ENCODE results near the gene TCF19.
"Not testable (repeated sequence)": the region's sequence is repeated elsewhere in the genome, so short reads cannot be mapped to it uniquely, and the experiment has no call there.

The TCF19 gene

DNA sequence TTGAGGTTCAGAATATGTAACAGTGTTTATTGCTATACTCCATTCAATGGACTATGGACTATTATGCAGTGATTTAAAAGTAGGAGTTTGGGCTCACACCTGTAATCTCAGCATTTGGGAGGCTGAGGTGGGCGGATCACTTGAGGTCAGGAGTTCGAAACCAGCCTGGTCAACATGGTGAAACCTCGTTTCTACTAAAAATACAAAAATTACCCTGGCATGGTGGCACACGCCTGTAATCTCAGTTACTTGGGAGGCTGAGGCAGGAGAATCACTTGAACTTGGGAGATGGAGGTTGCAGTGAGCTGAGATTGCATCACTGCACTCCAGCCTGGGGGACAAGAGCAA lies 40.7 kb downstream of the TCF19 start:
- peaks cover 81% of the 10 kb centered on the region for H3K4me1 Mint-ChIP-seq
- not testable (repeated sequence) for H3K9me3 Mint-ChIP-seq, H3K27me3 Mint-ChIP-seq, H3K36me3 Mint-ChIP-seq
- H3K4me3 Mint-ChIP-seq = peak overlapping the region; percentile 88
- peak overlapping the region; percentile 67 for H3K27ac Mint-ChIP-seq

DNA sequence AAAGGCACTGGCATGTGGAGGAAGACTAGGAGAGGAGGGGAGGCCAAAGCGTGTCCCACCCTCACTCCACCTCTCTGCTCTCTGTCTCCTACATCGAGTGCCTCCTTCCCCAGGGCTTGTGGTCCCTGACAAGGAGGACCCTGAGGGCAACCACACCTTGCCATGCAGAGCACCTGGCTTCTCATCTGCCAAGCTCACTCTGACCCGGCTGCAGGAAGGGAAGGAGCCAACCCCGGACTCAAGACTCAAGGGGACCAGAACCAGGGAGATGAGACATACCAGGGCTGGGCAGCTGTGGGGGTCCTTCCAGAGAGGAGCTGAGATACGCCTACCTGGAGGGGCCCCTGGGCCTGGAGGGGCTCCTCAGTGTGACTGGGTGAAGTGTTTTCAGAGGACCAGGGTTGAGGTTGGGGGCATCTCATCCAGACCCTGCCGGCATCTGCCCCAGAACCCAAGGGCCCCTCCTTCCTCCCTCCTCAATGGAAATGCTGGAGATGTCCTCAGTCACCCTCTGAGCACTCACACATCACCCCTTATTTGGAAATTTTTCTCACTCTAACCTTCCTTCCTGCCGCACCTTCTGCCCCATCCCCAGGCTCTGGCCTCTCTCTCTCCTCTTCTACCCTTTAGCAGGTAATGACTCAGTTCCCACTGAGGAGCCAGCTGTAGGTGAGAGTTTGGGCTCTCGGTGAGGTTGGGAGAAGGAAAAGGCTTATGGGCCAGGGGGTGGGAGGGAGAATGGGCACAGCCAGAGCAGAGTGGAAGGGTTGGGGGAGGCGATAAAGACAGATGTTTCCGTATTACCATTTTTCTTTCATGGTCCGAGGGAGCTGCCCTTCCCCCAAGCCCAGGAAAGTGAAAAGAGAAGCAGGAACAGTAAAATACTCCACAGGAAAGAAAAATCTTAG lies 44.1 kb downstream of the TCF19 start:
- no peaks in the 10 kb centered on the region for H3K9me3 Mint-ChIP-seq
- peak overlapping the region; percentile 88 for H3K4me3 Mint-ChIP-seq
- peaks cover 8% of the 10 kb centered on the region for H3K36me3 Mint-ChIP-seq
- H3K27ac Mint-ChIP-seq = peak overlapping the region; percentile 100
- H3K4me1 Mint-ChIP-seq = peaks cover 78% of the 10 kb centered on the region
- H3K27me3 Mint-ChIP-seq = no peaks in the 10 kb centered on the region

DNA sequence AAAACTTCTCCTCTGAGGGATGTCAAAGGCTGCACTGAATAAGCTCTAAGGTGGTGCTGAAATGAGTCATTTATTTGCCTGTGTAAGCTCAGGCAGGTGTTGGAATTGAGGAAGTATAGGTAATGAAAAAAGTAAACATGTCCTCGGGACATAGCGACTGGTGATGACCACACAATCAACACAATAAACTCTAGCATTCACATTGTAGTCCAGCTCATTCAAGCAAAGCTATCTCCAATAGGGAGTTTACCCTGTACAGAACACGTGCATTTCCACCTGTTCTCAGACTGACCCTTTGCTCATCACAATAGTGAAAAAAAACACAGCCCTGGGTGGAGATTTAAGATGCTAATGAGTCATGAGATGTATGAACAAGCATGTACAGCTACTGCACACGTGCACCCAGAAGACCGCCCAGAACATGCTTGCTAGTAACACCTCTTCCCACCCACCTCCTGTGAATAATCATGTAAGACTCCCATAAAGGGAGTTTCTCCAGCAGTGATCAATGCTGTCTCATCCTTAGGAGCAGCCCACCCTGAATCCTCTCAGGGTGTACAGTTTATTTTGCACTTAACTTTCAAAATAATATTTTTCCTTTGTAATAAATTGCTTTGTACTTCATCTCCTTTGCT lies 45.1 kb downstream of the TCF19 start:
- Mint-ChIP-seq H3K4me3 (peak overlapping the region; percentile 88), H3K27me3 (no peaks in the 10 kb centered on the region), H3K9me3 (no peaks in the 10 kb centered on the region), H3K36me3 (peaks cover 11% of the 10 kb centered on the region), H3K4me1 (peaks cover 81% of the 10 kb centered on the region), H3K27ac (peak overlapping the region; percentile 100)

DNA sequence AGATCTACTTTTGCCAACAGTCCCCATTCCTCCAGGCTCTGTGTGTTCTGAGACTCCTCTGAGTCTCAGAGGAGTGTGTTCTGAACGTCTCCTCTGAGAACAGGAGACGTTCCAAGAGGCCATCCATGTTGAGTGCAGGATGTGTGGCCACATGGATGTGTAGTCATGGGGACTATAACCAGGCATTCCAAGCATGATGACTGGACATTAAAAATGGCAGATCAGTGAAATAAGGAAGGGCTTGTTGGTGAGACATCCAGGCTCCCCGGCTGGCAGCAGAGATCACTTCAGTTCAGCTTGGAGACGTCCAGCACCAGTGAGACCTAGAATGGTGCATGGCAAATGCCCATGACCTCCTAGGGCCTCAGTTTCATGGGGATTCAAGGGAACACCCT lies 46.4 kb downstream of the TCF19 start:
- H3K27ac Mint-ChIP-seq = peak overlapping the region; percentile 100
- no peaks in the 10 kb centered on the region for H3K9me3 Mint-ChIP-seq
- H3K27me3 Mint-ChIP-seq = no peaks in the 10 kb centered on the region
- H3K4me1 Mint-ChIP-seq = peaks cover 69% of the 10 kb centered on the region
- peaks cover 11% of the 10 kb centered on the region for H3K36me3 Mint-ChIP-seq
- H3K4me3 Mint-ChIP-seq = peak overlapping the region; percentile 88

DNA sequence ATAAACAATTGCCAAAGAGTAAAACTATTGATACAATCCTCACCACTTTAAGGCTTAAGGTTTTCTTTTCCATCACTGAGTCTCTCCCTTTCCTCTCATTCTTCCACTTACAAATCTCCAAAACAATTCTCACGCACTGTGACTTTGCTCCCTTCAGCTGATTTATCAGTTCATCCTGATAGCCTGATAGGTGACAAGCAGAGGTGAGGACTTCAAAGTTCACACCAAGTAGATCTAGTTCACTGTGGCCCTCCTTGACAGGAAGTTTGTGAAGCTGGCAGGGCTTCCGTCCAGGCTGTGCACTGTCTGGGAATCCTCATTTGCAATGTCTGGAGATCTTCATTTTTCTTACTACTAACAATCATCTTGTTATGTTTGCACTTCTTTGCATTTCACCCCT lies 47.2 kb downstream of the TCF19 start:
- H3K27ac Mint-ChIP-seq = peak overlapping the region; percentile 89
- peaks cover 60% of the 10 kb centered on the region for H3K4me1 Mint-ChIP-seq
- peak overlapping the region; percentile 72 for H3K4me3 Mint-ChIP-seq
- no peaks in the 10 kb centered on the region for H3K27me3 Mint-ChIP-seq
- peaks cover 8% of the 10 kb centered on the region for H3K36me3 Mint-ChIP-seq
- no peaks in the 10 kb centered on the region for H3K9me3 Mint-ChIP-seq

- Mint-ChIP-seq H3K36me3 (peaks cover 4% of the 10 kb centered on the region), H3K4me1 (peaks cover 33% of the 10 kb centered on the region), H3K9me3 (no peaks in the 10 kb centered on the region), H3K4me3 (no peak overlapping the region), H3K27me3 (no peaks in the 10 kb centered on the region), H3K27ac (peak overlapping the region; percentile 27)
Measured at GRCh38 chr6:31208506-31208905, 50.1 kb downstream of the TCF19 start.

- Mint-ChIP-seq H3K27me3 (no peaks in the 10 kb centered on the region), H3K36me3 (peaks cover 4% of the 10 kb centered on the region), H3K4me1 (peaks cover 27% of the 10 kb centered on the region), H3K9me3 (no peaks in the 10 kb centered on the region), H3K27ac (peak overlapping the region; percentile 8), H3K4me3 (no peak overlapping the region)
Measured at GRCh38 chr6:31209137-31209536, 50.7 kb downstream of the TCF19 start.

- Mint-ChIP-seq H3K27me3 (no peaks in the 10 kb centered on the region), H3K4me1 (peaks cover 18% of the 10 kb centered on the region), H3K9me3 (no peaks in the 10 kb centered on the region), H3K27ac (no peak overlapping the region), H3K4me3 (no peak overlapping the region), H3K36me3 (peaks cover 4% of the 10 kb centered on the region)
Measured at GRCh38 chr6:31210123-31210522, 51.7 kb downstream of the TCF19 start.

DNA sequence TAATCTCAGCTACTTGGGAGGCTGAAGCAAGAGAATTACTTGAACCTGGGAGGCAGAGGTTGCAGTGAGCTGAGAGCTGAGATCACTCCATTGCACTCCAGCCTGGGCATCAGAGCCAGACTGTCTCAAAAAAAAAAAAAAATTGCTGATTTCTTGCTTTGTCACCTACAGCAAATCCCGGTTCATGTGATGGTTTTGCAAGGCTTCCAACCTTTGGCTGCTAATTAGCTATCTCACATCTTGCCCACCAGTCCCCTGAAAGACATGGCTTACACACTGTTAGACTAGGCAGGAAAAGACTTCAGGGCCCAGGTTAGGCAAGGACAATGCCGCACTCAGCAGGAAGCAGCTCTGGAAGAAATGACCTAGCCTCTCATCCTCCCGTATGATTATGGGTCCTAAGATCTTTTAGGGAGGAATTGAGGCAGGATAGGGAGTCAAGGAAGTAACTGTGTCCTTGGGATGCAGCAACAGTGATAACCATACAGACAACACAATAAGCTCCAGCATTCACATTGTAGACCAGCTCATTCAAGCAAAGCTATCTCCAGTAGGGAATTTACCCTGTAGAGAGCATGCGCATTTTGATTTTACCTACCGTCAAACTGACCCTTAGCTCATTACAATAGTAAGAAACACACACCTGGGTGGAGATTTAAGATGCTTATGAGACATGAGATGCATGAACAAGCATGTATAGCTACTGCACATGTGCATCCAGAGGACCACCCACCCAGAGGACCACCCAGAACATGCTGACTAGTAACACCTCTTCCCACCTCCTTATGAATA lies 52.5 kb downstream of the TCF19 start:
- Mint-ChIP-seq H3K9me3 (no peaks in the 10 kb centered on the region), H3K27ac (no peak overlapping the region), H3K4me3 (no peak overlapping the region), H3K36me3 (peaks cover 4% of the 10 kb centered on the region), H3K4me1 (peaks cover 13% of the 10 kb centered on the region), H3K27me3 (no peaks in the 10 kb centered on the region)

Measured in activated naive CD4-positive, alpha-beta T cell treated with anti-CD3 and anti-CD28 coated beads, Interleukin-2, amount 50 U/mL, for 24 hours (primary cell).